GM19043 (cell line): ENCODE measurements around the gene ACOX3.
"Not testable (repeated sequence)": the region's sequence is repeated elsewhere in the genome, so short reads cannot be mapped to it uniquely, and the experiment has no call there.

Experiments
- ATAC-seq: cut with Tn5 transposase; IDR thresholded peaks from one replicate; pipeline ENCODE4 v1.9.1; 2021; ENCODE audit warnings: low read depth; ENCODE audit not compliant: unreplicated experiment

ACOX3 gene

GRCh38 chr4:8359193-8359592 lies 81.3 kb downstream of the ACOX3 start:
- no peak for ATAC-seq

DNA sequence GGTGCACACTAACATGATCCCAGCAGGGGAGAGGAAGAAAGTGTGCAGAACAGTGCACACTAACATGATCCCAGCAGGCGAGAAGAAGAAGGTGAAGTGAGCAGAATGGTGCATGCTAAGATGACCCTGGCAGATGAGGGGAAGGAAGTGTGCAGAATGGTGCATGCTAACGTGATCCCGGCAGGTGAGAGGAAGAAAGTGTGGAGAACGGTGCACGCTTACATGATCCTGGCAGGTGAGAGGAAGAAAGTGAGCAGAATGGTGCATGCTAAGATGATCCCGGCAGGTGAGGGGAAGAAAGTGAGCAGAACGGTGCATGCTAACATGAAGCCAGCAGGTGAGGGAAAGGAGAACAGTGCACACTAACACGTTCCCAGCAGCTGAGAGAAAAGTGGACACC lies 83.7 kb downstream of the ACOX3 start:
- ATAC-seq, result no peak

GRCh38 chr4:8355864-8356565 lies 84.5 kb downstream of the ACOX3 start:
- ATAC-seq, result no peak

GRCh38 chr4:8355306-8355705 lies 85.2 kb downstream of the ACOX3 start:
- ATAC-seq, result no peak

- ATAC-seq, result no peak
These were observed 86.5 kb downstream of the ACOX3 start for GRCh38 chr4:8353912-8354453.

DNA sequence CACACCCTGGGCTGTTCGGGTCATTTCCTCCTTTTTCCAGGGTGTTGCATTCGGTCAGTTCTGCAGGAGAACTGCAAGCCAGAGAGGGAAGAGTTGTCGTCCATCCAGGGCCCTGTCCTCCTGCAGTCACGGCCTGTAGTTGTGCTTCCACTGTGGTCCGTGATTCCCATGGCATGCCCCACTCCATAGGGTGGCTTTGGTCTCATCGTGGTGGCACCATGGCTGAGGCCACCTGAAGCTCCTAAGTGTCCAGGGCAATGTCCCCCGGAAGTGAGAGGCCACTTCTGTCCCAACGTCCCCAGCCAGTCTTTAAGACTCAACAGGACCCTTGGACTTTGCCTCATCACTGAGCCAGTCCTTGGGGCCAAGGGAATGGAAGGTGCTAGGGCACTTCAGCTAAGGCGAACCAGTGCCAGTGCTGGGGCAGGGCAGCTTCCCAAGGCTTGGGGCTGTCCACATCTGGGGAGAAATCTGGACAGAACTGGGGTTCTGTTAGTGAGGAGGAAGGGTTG lies 87.3 kb downstream of the ACOX3 start:
- ATAC-seq, result no peak

DNA sequence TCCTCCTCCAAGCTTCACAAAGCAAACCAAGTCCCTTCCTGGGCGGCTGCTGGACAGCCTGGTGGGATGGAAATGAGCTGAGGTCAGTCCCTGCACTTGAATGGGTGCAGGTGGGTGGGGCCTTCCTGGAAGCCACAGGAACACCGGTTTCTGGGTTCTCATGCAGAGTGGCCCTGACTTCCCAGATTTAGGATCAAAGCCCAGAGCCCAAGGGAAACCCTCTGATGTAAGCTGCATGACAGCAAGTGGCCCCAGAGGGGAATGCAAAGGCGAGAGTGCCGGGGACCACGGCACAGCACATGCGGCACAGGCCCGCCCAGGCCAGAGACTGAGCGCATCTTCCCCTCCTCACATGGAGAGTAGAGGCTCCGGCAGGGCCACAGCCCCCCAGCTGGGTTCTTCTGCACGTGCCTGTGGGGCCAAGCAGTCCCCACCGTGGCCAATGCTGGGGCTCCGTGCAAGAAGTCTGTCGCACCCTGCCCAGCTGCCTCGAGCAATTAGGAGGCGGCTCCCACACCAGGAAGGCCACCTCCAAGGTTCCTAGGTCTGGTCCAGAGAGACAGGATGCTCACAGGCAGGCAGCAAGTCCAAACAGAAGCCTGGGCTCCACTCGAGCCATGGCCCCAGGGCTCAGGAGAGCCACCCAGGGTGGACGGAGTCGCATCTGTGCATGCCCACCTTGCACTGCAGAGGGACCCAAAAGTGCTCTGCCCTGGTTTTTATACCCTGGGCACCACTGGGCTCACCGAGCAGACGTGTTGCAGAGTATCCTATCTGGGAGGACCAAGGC lies 88.0 kb downstream of the ACOX3 start:
- ATAC-seq, result no peak

DNA sequence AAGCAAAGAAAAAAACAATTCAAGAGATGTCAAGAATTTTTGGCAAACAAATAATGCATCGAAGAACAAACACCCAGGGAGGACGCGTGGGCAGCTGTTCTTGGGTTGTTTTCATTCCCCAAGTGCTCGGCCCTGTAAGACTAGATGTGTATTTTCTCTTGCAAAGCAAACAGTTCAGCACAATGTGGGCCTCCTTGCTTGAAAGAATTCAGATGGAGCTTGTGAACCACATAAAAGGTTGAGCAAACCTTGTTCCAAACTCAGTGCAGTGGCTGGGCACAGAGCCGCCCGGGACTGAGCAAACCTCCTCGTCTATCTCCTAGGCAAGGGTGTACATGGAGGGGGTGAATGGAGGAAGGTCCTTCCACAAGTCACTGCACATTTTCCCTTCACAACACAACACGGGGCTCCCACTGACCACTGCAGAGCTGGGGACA lies 88.6 kb downstream of the ACOX3 start:
- ATAC-seq, result no peak

DNA sequence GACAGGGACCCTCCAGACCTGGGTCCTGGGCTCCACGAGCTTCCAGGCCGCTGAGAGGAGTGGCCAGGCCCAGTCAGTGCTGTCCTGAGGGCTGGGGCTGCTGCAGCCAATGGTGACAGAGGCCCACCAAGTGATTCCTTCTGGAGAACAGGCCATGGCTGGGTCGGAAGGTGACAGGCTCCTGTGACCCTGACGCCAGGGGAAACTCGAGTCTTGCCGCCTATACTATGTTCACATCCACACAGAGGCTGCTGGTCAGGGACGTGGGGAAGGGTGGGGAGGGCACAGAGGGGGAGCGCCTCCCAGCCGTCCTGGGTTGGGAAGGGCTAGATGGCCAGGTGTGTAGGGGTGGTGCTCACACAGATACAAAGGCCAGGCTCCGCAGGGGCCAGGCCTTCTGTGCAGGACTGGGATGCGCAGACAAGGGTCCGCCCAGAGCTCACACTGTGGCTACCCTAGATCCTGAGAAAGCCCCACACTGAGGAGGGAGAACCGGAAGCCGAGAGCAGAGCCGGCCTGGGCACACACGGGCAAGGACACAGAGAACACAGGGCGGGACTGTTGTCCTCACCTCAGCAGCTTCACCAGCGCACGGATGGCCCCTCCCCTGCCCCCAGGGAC lies 89.6 kb downstream of the ACOX3 start:
- no peak for ATAC-seq

DNA sequence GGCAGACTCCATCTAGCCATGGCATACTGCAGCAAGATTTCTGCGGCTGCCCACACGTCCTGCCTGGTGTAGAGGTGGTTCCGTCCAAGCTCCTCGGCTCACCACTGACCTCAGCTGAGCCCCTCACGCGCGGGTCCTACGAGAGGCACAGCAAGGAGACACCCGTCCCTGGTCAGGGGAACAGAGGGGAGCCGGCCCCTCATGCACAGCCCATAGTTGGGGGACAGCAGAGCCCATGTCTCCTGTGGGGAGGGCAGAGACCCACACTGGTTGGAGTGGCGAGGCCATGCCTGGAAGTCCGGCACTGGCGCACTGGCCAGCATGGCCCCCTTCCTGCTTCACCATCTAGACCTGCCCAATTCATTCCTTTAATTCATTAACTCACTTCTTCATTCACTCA lies 90.2 kb downstream of the ACOX3 start:
- no peak for ATAC-seq

DNA sequence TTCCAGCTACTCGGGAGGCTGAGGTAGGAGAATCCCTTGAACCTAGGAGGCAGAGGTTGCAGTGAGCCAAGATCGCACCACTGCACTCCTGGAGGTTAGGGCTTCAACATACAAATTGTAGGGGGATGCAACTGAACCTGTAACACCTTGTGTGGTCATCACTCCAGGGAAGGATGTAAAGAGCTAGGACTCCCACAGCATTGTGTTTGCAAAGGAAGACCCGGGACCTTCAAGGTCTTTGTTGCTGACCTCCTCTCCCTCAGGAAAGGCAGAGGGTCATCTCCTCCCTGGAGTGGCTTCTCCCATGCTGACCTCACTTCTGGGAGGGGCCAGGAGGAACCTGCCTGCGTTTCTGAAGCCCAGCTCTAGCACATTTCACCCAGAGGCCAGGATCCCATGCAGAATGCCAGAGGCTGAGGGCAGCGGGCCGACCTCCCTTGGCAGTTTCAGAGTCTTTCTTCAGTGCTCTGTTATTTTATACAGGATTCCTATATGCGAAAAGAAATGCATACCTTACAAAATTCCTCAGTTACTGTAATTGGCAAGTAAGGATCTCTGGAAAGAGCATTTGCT lies 90.8 kb downstream of the ACOX3 start:
- no peak for ATAC-seq

- not testable (repeated sequence) for ATAC-seq
These were observed 91.3 kb downstream of the ACOX3 start for GRCh38 chr4:8349236-8349635.

DNA sequence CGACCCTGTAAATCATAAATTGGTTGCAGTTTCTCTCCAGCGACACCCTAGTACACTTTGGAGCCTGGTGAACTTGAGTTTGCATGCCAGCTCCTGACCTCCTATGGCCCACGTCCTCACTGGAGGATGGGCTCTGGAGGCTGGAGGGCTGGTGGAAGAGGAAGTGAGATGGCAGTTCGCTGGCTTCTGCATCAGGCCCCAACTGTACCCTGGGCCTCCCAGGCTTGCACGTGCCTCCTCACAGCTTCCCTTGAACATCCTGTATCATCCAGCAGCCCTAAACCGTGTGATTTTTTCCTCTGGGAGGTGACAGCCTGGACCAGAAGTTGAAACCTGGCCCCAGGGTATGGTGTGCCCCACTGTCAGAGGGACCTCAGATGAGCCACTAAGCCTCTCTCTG lies 92.5 kb downstream of the ACOX3 start:
- ATAC-seq, result no peak

GRCh38 chr4:8347660-8348059 lies 92.9 kb downstream of the ACOX3 start:
- ATAC-seq, result no peak

DNA sequence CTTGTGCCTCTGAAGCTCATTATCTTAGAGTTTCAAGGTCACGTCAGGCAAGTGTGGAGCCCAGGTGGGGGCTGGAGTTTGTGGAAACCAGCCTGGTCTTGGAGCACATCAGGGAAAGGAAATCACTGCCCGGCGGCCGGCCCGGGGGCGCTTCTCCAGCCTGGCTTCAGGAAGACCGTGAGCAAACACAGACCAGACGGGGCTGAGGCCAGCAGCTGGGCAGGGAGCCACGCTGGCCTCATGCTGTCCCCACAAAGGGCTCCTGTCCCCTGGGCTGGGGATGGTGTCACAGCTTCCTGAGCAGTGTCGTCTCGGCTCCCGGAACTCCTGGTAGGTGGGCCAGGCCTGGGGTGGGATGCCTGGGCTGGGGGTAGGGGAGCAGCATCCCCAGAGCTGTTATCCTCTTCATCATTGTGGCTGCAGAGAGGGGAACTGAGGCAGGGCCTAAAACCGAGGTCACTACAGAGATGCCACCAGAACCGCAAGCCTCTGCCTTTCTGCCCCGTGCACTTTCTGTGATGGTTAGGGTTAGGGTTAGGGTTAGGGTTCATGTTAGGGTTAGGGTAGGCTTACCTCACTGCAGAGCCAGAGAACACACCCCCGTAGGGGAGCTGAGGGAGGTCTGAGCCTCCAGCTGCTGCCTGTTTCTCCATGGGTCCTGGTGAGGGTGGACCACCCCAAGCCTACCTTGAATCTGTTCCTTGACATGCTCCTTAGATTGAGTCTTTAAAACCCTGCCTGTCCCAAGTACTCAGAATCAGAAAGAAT lies 93.5 kb downstream of the ACOX3 start:
- no peak for ATAC-seq

DNA sequence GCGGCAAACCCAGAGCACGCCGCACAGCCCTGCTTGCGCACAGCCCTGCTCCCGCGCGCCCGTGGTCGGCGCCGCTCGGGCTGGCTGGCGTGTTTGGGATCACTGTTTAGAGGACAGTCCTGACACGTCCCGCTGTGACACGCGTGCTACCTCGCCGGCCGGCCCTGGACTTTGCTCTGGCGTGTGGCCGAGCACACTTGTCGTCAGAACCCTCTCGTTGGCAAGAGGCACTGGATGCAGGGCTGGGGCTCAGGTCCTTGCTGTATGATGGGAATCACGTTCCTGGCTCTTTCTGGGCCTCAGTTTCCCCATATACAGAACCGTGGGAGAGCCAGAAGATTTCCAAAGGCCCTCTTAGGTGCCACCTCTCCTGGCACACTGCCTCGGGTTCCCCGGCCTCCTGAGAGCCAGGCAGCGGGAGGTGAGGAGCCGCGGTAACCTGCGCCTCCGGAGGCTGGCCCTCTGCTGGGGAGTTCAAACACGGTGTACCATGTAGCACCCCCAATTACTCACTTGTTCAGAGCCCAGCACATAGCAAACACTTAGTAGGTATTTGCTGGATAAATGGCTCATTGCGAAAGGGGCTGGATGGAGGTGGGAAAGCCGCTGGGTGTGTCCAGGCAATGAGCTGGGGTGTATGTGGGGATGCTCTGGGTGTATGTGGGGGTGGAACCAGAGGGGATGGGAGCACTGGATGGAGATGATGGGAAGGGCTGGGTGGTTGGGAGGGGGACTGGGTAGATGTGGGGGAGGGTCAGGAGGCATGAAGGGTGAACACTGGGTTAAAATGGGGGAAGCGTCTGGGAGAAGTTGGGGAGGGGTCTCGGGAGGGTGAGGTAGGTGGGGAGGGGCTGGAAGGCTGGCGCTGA lies 94.3 kb downstream of the ACOX3 start:
- ATAC-seq, result no peak

GRCh38 chr4:8345053-8345945 lies 95.2 kb downstream of the ACOX3 start:
- ATAC-seq, result no peak

GRCh38 chr4:8344377-8344776 lies 96.1 kb downstream of the ACOX3 start:
- no peak for ATAC-seq
